ENCODE results near the gene MRPL41. TPM values are rescaled to one million over a fixed set of nuclear protein-coding genes. Genes with fewer than 3 reads are reported as not detected.

The MRPL41 gene
- total and polyA plus RNA-seq, 2 of the 13 experiments (the other 11 are each of a cell fraction or from before 2014, with no cell fraction given): 20.9 to 54.0 TPM

GRCh38 chr9:137578518-137579258, 27.0 kb downstream of the MRPL41 start, which contains the start of gene DPH7 (continued):
- TF ChIP-seq ZNF33B (CRISPR knock-in tag; IDR thresholded peaks at IDR 0.05) (no peak), MLLT10 (CRISPR knock-in tag; IDR thresholded peaks at IDR 0.05) (no peak), TEF (CRISPR knock-in tag; IDR thresholded peaks at IDR 0.05) (no peak), FLYWCH1 (CRISPR knock-in tag; IDR thresholded peaks at IDR 0.05) (peak; percentile 74; the same call in 1 of the 2 replicates), ZBTB46 (CRISPR knock-in tag; IDR thresholded peaks at IDR 0.05; ENCODE audit: borderline replicate concordance) (peak; percentile 71; the same call in 1 of the 2 replicates), ZNF567 (CRISPR knock-in tag; IDR thresholded peaks at IDR 0.05; ENCODE audit: borderline replicate concordance) (no peak), ZMAT5 (CRISPR knock-in tag; IDR thresholded peaks at IDR 0.05; ENCODE audit: borderline replicate concordance, low read depth) (no peak; the same call in 1 of the 2 replicates), ZNF75D (CRISPR knock-in tag; IDR thresholded peaks at IDR 0.05; ENCODE audit: borderline replicate concordance) (no peak), ZNF777 (CRISPR knock-in tag; IDR thresholded peaks at IDR 0.05) (0 out of 2 replicates have a peak, but pooled peaks have one; percentile 46), ZNF792 (CRISPR knock-in tag; IDR thresholded peaks at IDR 0.05) (no peak), ZBED4 (CRISPR knock-in tag; IDR thresholded peaks at IDR 0.05; ENCODE audit: borderline replicate concordance) (peak; percentile 86; the same call in 1 of the 2 replicates), TEAD3 (CRISPR knock-in tag; optimal IDR thresholded peaks at IDR 0.05; ENCODE audit: borderline replicate concordance) (no peak), ZNF282 (IDR thresholded peaks at IDR 0.05; ENCODE audit: partially characterized antibody) (no peak), SNAPC4 (CRISPR knock-in tag; IDR thresholded peaks at IDR 0.05) (no peak), ZNF121 (CRISPR knock-in tag; IDR thresholded peaks at IDR 0.05) (peak; percentile 44; the same call in 1 of the 2 replicates), NFYB (CRISPR knock-in tag; IDR thresholded peaks at IDR 0.05) (peak; percentile 47; the same call in 1 of the 2 replicates), MBD4 (IDR thresholded peaks at IDR 0.05; ENCODE audit: borderline replicate concordance, low read length) (no peak)

Measured in HepG2 (cell line).